GM12875 (cell line): ENCODE data around the gene TAS1R3.

ENCODE experiments used
- H3K4me3 ChIP-seq: one replicate; pipeline ENCODE4 v1.5.1; 2011; ENCODE audit warnings: low read depth, low read length, control low read depth
- CTCF ChIP-seq: IDR thresholded peaks from 2 replicates; pipeline ENCODE4 v1.5.1; 2011; ENCODE audit warnings: low read depth, mild to moderate bottlenecking, control low read depth, inconsistent platforms, low read length, moderate library complexity, borderline replicate concordance; ENCODE audit not compliant: insufficient read depth

The TAS1R3 gene

GRCh38 chr1:1285611-1286311 is 45.3 kb upstream of the TAS1R3 start:
- H3K4me3 ChIP-seq = no peak overlapping the region
- TF ChIP-seq CTCF = no peak

GRCh38 chr1:1286313-1287261 is 44.5 kb upstream of the TAS1R3 start:
- TF ChIP-seq CTCF = no peak
- no peak overlapping the region for H3K4me3 ChIP-seq

- no peak overlapping the region for H3K4me3 ChIP-seq
These were observed 43.6 kb upstream of the TAS1R3 start for GRCh38 chr1:1287288-1288110.

GRCh38 chr1:1290238-1290731 is 40.8 kb upstream of the TAS1R3 start:
- TF ChIP-seq CTCF = peak; percentile 55
- H3K4me3 ChIP-seq = no peak overlapping the region

More at GRCh38 chr1:1287288-1288110, 43.6 kb upstream of the TAS1R3 start:
- TF ChIP-seq CTCF = no peak

- TF ChIP-seq CTCF = no peak
- no peak overlapping the region for H3K4me3 ChIP-seq
These were observed 40.0 kb upstream of the TAS1R3 start for GRCh38 chr1:1291023-1291528.

GRCh38 chr1:1291548-1292441 is 39.3 kb upstream of the TAS1R3 start:
- H3K4me3 ChIP-seq = no peak overlapping the region
- TF ChIP-seq CTCF = peak; percentile 69
